A204.1 (cell line): Measurements from ENCODE around the gene TSC1.

Experiments
- FAIRE-seq: peaks from 2 replicates; lab custom pipeline; 2012; peaks lifted over from hg19 to GRCh38; lab: Jason Lieb, UNC

The TSC1 gene

DNA sequence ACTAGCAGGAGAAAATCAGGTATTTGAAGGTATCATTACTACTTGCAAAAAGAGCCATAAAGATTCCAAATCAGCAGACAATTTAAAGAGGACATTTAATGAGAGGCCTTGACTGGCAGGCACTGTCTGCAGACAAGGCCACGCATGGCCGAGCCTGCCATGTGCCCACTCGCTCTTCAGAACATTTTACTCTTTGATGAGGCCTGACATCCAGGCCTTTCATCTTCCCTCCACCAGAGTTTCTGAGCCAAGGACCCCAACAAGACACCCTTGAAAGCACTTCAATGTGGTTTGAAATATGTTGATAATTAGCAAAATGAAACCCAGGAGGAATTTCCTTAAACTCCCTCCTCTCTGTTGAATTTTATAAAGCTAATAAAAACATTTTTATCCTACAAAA lies 82.8 kb downstream of the TSC1 start:
- no peak for FAIRE-seq

GRCh38 chr9:132858751-132859150 lies 85.7 kb downstream of the TSC1 start:
- no peak for FAIRE-seq

GRCh38 chr9:132857616-132858342 lies 86.6 kb downstream of the TSC1 start:
- no peak for FAIRE-seq

- no peak for FAIRE-seq
Measured at GRCh38 chr9:132857031-132857430, 87.4 kb downstream of the TSC1 start.

DNA sequence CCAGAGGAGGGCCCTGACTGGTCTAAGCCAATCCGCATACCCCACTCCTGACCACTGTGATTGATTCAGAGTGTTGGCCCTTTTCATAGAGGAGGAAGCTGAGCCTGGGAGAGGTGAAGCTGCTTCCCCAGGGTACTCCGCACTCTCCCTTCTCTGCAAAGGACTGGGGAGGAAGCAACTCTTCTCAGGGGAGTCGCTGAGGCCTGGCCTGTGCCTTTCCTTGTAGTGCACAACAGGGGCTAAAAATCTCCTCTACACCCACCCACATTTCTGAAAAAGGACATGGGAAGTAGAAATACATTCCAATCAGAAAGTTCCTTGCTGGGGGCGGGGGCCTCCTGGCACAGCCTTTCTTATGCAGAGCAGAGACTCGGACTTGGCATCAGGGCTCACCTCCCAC lies 88.5 kb downstream of the TSC1 start:
- FAIRE-seq: no peak

DNA sequence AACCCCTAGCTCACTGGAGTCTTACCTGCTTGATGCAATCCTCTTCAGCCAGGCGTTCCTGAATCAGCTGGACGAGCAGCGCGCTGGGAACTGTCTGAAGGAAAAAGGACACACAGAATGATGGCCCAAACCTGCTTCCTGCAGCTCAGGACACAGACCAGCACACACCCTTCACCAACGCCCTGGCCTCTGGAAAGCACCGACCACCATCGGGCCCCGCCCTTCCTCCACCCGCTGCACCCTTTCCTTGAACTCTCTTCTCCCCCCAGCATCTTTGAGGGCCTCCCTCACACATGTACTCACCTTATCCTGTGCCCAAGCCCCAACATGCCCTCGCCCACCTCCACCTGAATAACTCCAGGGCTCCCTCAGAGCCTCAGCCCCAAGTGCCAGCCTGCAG lies 89.6 kb downstream of the TSC1 start:
- no peak for FAIRE-seq

GRCh38 chr9:132853482-132853881 lies 90.9 kb downstream of the TSC1 start:
- FAIRE-seq: no peak

DNA sequence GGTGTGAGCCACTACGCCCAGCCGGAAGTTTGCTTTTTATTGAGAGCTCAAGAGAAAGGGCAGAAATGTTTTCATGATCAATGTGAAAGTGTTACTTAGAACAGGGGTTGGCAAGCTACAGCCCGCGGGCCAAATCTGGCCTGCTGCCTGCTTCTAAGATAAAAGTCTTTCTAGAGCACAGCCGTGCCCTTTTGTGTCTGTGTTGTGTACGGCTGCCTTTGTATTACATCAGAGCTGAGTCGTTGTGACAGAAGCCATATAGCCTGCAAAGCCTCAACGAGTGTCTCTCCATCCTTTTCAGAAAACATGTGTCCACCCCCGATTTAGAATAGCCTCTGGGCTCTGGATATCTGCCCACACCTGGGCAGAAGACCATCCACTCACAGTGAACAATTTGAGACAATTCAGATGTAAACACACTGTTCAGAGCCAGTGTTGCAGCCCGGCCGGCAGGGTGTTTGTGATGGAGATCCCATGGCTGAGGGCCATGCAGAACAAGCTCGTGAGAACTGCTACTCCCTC lies 95.2 kb downstream of the TSC1 start:
- FAIRE-seq: no peak

DNA sequence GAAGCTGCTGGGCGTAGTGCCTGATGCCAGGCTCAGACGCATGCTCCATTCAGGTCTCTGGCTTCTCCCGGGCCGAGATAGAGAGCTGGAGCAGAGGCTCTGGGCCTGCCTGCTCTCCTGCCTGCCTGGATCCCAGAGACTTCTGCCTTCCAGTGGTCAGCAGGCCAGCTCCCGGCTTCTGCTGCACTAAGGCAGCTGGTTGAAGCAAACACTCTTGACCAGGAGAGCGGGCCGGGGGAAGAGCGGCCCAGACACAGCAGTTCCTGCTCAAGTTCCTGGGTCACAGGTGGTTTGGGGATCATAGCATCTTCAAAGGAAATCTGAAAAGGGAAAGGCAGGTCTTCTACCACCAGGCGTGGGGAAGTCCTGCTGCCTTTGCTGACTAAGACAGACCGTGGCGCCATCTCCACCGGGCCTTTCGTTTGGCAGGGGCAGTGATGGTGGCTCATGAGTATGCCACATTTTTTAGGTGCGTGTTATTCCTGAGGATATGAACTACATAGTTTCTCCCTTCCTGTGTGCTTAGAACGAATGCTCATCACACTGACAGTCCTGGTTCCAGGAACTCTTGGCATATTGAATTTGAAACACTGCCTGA lies 97.4 kb downstream of the TSC1 start:
- FAIRE-seq: no peak

- no peak for FAIRE-seq
Measured at GRCh38 chr9:132846109-132846917, 98.1 kb downstream of the TSC1 start.

GRCh38 chr9:132842124-132843044 lies 102.0 kb downstream of the TSC1 start:
- FAIRE-seq: no peak
